NCI-H2196 treated with DMSO at 0.1 percent for 48 hours (cell line): Measurements from ENCODE around the gene CFAP221.
"Not testable (repeated sequence)": the region's sequence is repeated elsewhere in the genome, so short reads cannot be mapped to it uniquely, and the experiment has no call there.

Experiments used
- DNase-seq: peaks from one replicate; lab custom pipeline; 2025; ENCODE audit not compliant: unreplicated experiment; lab: John Stamatoyannopoulos, UW

Gene CFAP221

GRCh38 chr2:119584469-119584868 is 40.2 kb downstream of the CFAP221 start:
- DNase-seq, result no peak

- no peak for DNase-seq
Observed at GRCh38 chr2:119586085-119586484, 41.8 kb downstream of the CFAP221 start.

- no peak for DNase-seq
Observed at GRCh38 chr2:119590873-119591272, 46.6 kb downstream of the CFAP221 start.

- DNase-seq, result no peak
Observed at GRCh38 chr2:119591523-119591922, 47.3 kb downstream of the CFAP221 start.

- no peak for DNase-seq
Observed at GRCh38 chr2:119592436-119592835, 48.2 kb downstream of the CFAP221 start.

- DNase-seq, result no peak
Observed at GRCh38 chr2:119596638-119597037, 52.4 kb downstream of the CFAP221 start.

GRCh38 chr2:119598596-119599263 is 54.5 kb downstream of the CFAP221 start:
- peak; percentile 67 for DNase-seq

GRCh38 chr2:119599384-119599783 is 55.1 kb downstream of the CFAP221 start:
- no peak for DNase-seq

- DNase-seq, result no peak
Observed at GRCh38 chr2:119605096-119605495, 60.8 kb downstream of the CFAP221 start.

- DNase-seq, result no peak
Observed at GRCh38 chr2:119606674-119607073, 62.4 kb downstream of the CFAP221 start.

- no peak for DNase-seq
Observed at GRCh38 chr2:119608553-119608952, 64.3 kb downstream of the CFAP221 start.

GRCh38 chr2:119609337-119609736 is 65.1 kb downstream of the CFAP221 start:
- DNase-seq, result no peak

- not testable (repeated sequence) for DNase-seq
Observed at GRCh38 chr2:119614140-119614539, 69.9 kb downstream of the CFAP221 start.

- no peak for DNase-seq
Observed at GRCh38 chr2:119616421-119616820, 72.2 kb downstream of the CFAP221 start.

GRCh38 chr2:119617455-119617854 is 73.2 kb downstream of the CFAP221 start:
- no peak for DNase-seq

- DNase-seq, result not testable (repeated sequence)
Observed at GRCh38 chr2:119618725-119619124, 74.5 kb downstream of the CFAP221 start.

- DNase-seq, result no peak
Observed at GRCh38 chr2:119625226-119625625, 81.0 kb downstream of the CFAP221 start.

GRCh38 chr2:119629323-119629825 is 85.1 kb downstream of the CFAP221 start:
- DNase-seq, result no peak

GRCh38 chr2:119630121-119630520 is 85.9 kb downstream of the CFAP221 start:
- no peak for DNase-seq

- DNase-seq, result no peak
Observed at GRCh38 chr2:119637371-119637770, 93.1 kb downstream of the CFAP221 start.

GRCh38 chr2:119638246-119638645 is 94.0 kb downstream of the CFAP221 start:
- DNase-seq, result no peak

- DNase-seq, result no peak
Observed at GRCh38 chr2:119638685-119639554, 94.7 kb downstream of the CFAP221 start.
